Measurements from ENCODE around the gene TRIM71. TPM values are rescaled to one million over a fixed set of nuclear protein-coding genes. Genes with fewer than 3 reads are reported as not detected.
A peak's percentile ranks its signal among the peaks of the same experiment; 100 is the strongest.

Gene TRIM71
- total RNA-seq, 1 experiment from 2014 or later, result 376 TPM

DNA sequence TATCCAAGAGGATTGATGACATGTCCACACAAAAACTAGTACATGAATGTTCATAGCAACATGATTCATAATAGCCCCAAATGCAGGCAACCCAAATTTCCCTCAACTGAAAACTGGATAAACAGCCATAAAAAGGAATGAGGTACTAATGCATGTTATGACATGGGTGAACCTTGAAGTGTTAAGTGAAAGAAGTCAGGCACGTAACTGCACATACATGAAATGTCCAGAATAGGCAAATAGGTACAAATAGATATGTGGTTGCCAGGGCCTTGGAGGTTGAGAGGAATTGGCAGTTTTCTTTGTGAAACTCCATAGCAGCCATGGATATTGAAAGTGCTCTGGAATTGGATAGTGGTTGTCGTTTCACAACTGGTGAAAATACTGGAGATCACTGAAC is 81.5 kb downstream of the TRIM71 start:
- Histone ChIP-seq H3T11ph (ENCODE audit: low read length) (no peak overlapping the region), H3K9ac (ENCODE audit: extremely low read depth, insufficient read length, low read length) (no peak overlapping the region), H2AFZ (ENCODE audit: low read length) (no peak overlapping the region), H4K8ac (replicated peaks; ENCODE audit: insufficient read length, low read depth, low read length) (no peak overlapping the region), H4K91ac (ENCODE audit: insufficient read length, low read depth, low read length) (no peak overlapping the region), H3K27me3 (ENCODE audit: insufficient read depth, low read length) (no peaks in the 10 kb centered on the region), H3K18ac (ENCODE audit: insufficient read length, low read depth, low read length) (no peak overlapping the region), H3K4ac (ENCODE audit: low read depth, low read length) (no peak overlapping the region), H3K14ac (ENCODE audit: insufficient read depth, low read length) (no peak overlapping the region), H3K9me3 (ENCODE audit: control insufficient read depth, low read depth, low read length) (no peaks in the 10 kb centered on the region), H4K5ac (ENCODE audit: insufficient read length, low read depth, low read length) (no peak overlapping the region), H2AK5ac (ENCODE audit: insufficient read length, low read length) (no peak overlapping the region), H2BK5ac (ENCODE audit: insufficient read length, low read length) (no peak overlapping the region), H3K4me2 (ENCODE audit: insufficient read depth, insufficient read length, low read length) (no peak overlapping the region), H3K79me1 (ENCODE audit: insufficient read depth, low read depth, low read length, poor library complexity, severe bottlenecking) (no peaks in the 10 kb centered on the region), H4K20me1 (ENCODE audit: control insufficient read depth, insufficient read depth, insufficient read length) (no peaks in the 10 kb centered on the region), H2BK12ac (ENCODE audit: insufficient read length, low read depth, low read length) (no peak overlapping the region), H3K79me2 (ENCODE audit: insufficient read depth, low read length) (no peaks in the 10 kb centered on the region), H3K27ac (ENCODE audit: insufficient read length, low read depth, low read length) (peak overlapping the region; percentile 53), H3K23ac (ENCODE audit: insufficient read length, low read depth, low read length) (no peak overlapping the region), H2BK15ac (ENCODE audit: low read depth, low read length) (no peak overlapping the region), H3K23me2 (ENCODE audit: insufficient read length, low read depth, low read length, poor library complexity, severe bottlenecking) (no peaks in the 10 kb centered on the region), H2BK20ac (ENCODE audit: low read depth, low read length, poor library complexity, severe bottlenecking) (no peak overlapping the region), H3K56ac (ENCODE audit: insufficient read length, low read depth, low read length) (no peak overlapping the region), H3K4me1 (ENCODE audit: insufficient read depth, low read length) (no peaks in the 10 kb centered on the region), H2BK120ac (ENCODE audit: low read depth, low read length, poor library complexity, severe bottlenecking) (no peak overlapping the region)
- peaks cover 21 to 61% (median 47%) of the 10 kb centered on the region in 3 experiments for H3K36me3 Mint-ChIP-seq (ENCODE audit: insufficient read depth in 1 of 3, low read depth in 3 of 3)
- H3K4me1 Mint-ChIP-seq, result peaks cover 32 to 40% of the 10 kb centered on the region in 2 experiments
- H3K9me3 Mint-ChIP-seq, result peaks cover 0 to 12% of the 10 kb centered on the region in 2 experiments; a peak in 3 of 5 replicates
- DNase-seq, result no peak
- H3K27me3 Mint-ChIP-seq (ENCODE audit: low read depth), result peaks cover 4% of the 10 kb centered on the region
- no peak overlapping the region for H3K4me3 Mint-ChIP-seq
- TF ChIP-seq, protein P1, sequence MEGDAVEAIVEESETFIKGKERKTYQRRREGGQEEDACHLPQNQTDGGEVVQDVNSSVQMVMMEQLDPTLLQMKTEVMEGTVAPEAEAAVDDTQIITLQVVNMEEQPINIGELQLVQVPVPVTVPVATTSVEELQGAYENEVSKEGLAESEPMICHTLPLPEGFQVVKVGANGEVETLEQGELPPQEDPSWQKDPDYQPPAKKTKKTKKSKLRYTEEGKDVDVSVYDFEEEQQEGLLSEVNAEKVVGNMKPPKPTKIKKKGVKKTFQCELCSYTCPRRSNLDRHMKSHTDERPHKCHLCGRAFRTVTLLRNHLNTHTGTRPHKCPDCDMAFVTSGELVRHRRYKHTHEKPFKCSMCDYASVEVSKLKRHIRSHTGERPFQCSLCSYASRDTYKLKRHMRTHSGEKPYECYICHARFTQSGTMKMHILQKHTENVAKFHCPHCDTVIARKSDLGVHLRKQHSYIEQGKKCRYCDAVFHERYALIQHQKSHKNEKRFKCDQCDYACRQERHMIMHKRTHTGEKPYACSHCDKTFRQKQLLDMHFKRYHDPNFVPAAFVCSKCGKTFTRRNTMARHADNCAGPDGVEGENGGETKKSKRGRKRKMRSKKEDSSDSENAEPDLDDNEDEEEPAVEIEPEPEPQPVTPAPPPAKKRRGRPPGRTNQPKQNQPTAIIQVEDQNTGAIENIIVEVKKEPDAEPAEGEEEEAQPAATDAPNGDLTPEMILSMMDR (conservative IDR thresholded peaks at IDR 0.05), result no peak
- H3K27ac Mint-ChIP-seq, result peak overlapping the region in 1 of 3 experiments; percentile 57; a peak in 1 of 7 replicates
- no CpG with 5 or more reads among the region's 2 CpGs for WGBS (ENCODE audit: extremely low coverage, insufficient read length, low lambda C conversion rate)
